ENCODE measurements around the gene GMDS. TPM values are rescaled to one million over a fixed set of nuclear protein-coding genes. Genes with fewer than 3 reads are reported as not detected.

GMDS gene
- total and polyA plus RNA-seq, 2 donors (not counting 3 experiments of a cell fraction or from before 2014, with no cell fraction given) = 9.8 to 23.5 TPM

GRCh38 chr6:1870251-1870650 is 375.2 kb downstream of the GMDS start:
- FAIRE-seq = no peak
- intact Hi-C loops (cut with micrococcal nuclease) = no loop called here
- CTCF ChIA-PET = interaction anchor here (1.0 kb wide), 1 partner anchor 141 kb away, joined by 3 read pairs; no protein-coding TSS in a partner anchor

More at GRCh38 chr6:1870251-1870650, 375.2 kb downstream of the GMDS start:
- Histone ChIP-seq H3K4me1 (ENCODE audit: control insufficient read depth, extremely low read depth, insufficient read depth, low read length) (no peaks in the 10 kb centered on the region), H3K79me2 (ENCODE audit: control insufficient read depth, insufficient read depth, low read length) (no peaks in the 10 kb centered on the region), H3K9me1 (replicated peaks; ENCODE audit: control insufficient read depth, extremely low read depth, insufficient read depth, low read length) (no peaks in the 10 kb centered on the region), H3K9ac (replicated peaks; ENCODE audit: extremely low read depth, insufficient read depth, low read length) (no peak overlapping the region), H3K4me2 (ENCODE audit: insufficient read depth, low read length) (no peak overlapping the region), H3K27ac (ENCODE audit: insufficient read depth, low read depth, low read length) (no peak overlapping the region), H3K27me3 (ENCODE audit: control insufficient read depth in 2 of 2, insufficient read depth in 2 of 2, low read length in 2 of 2) (no peaks in the 10 kb centered on the region), H4K20me1 (replicated peaks; ENCODE audit: control insufficient read depth, extremely low read depth, insufficient read depth, low read length) (no peaks in the 10 kb centered on the region), H3K4me3 (replicated peaks in 1 of 3; ENCODE audit: insufficient read depth in 1 of 3, low read depth in 1 of 3, low read length in 3 of 3) (no peak overlapping the region), H3K9me3 (replicated peaks; ENCODE audit: control insufficient read depth, insufficient read depth, low read length) (no peaks in the 10 kb centered on the region), H3K36me3 (ENCODE audit: control insufficient read depth in 2 of 2, extremely low read depth in 1 of 2, insufficient read depth in 2 of 2, low read length in 2 of 2) (no peaks in the 10 kb centered on the region), H2AFZ (ENCODE audit: low read depth, low read length) (no peak overlapping the region)
- DNase-seq (ENCODE audit: low read depth, low spot score) = no peak
- dilution Hi-C loops (cut with MboI; ENCODE audit: extremely low pct_ligation_motif_present, low sequenced_read_pairs) = no loop called here
- no TSS peak for BruUV-seq (replicated peaks)
- POLR2A ChIA-PET = no interaction called here
- no peak for TF ChIP-seq POLR2AphosphoS5 (IDR thresholded peaks at IDR 0.05; ENCODE audit: insufficient read depth, low read depth, low read length)
- TF ChIP-seq GATA2 (IDR thresholded peaks at IDR 0.05; ENCODE audit: insufficient read depth, insufficient read length, low read depth, low read length) = no peak
- no peak for TF ChIP-seq POLR2A (IDR thresholded peaks at IDR 0.05; ENCODE audit: low read depth, low read length)
- TF ChIP-seq FOS (IDR thresholded peaks at IDR 0.05; ENCODE audit: borderline replicate concordance, insufficient read depth, low read length) = no peak
- TF ChIP-seq MYC (IDR thresholded peaks at IDR 0.05; ENCODE audit: low read depth, low read length) = no peak
- no peak for TF ChIP-seq JUN (IDR thresholded peaks at IDR 0.05; ENCODE audit: borderline replicate concordance, insufficient read depth, insufficient read length, low read depth)
- TF ChIP-seq MAX (IDR thresholded peaks at IDR 0.05; ENCODE audit: insufficient read depth, insufficient read length) = no peak
- no peak for TF ChIP-seq CTCF (IDR thresholded peaks at IDR 0.05; ENCODE audit: extremely low read depth in 1 of 2, insufficient read depth in 1 of 2, low read depth in 1 of 2, low read length in 2 of 2)
- TF ChIP-seq EZH2 (IDR thresholded peaks at IDR 0.05; ENCODE audit: borderline replicate concordance, low read depth, low read length, severe bottlenecking) = no peak

Data from endothelial cell of umbilical vein (primary cell).